SW 1271 (cell line): Measurements from ENCODE around the gene ASAP2.

Experiments used
- DNase-seq, 2 experiments: peaks; one replicate each; lab custom pipeline; 2025; lab: John Stamatoyannopoulos, UW

ASAP2 gene

DNA sequence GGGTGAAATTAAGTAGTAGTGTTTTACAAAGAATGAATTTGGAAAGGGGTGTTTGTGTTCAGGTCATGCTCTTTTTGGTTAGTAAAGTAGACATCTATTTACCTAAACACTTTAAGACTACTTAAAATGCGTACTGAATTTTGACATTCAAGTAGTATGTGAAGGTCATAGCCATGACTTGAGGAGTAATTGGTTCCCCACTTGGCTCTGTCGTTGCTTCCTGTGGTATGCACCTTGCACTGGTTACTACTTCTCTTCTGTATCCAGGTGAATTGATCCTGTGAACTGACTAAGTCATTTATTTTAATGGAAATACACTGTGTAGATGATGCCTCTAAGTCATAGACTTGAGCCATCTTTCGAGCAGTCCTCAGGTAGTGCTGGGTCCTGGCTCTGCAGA lies 118.8 kb downstream of the ASAP2 start:
- no peak for DNase-seq

- no peak for DNase-seq
Observed at GRCh38 chr2:9326975-9327374, 120.4 kb downstream of the ASAP2 start.

DNA sequence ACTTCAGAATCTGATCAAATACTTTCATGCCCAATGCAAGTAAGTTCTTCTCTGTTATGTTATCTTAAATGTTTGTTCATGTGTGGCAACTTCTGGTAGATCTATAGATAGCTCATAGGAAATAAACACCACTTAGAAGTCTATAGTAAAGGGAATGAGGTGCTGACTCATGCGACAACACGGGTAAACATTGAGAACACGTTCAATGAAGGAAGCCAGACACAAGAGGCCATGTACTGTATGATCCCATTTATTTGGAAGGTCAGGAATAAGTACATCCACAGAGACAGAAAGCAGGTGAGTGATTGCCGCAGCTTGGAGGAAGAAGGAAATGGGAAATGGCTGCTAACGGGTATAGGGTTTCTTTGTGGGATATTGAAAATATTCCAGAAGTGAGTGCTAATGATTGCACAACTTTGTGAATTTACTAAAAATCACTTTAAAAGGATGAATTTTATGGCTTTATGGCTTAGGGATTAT lies 121.3 kb downstream of the ASAP2 start:
- no peak for DNase-seq

DNA sequence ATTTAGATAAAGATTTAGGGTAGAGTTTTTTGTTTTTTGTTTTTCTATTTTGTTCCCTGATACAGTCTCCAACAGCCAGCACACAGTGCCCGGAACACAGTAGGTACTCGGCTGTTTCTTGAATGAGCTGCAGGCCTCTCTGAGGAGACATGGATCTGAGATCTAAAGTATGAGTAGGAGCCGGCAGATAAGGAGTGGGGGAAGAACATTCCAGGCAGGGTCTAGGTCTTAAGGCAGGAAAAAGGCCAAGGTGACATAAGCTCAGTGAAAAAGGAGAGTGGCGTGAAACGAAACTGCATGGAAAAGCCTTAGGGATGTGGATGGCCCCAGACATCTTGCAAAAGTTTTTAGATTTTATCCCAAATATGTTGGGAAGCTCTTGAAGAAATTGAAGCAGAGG lies 122.3 kb downstream of the ASAP2 start:
- DNase-seq, result no peak

- DNase-seq, result no peak
Observed at GRCh38 chr2:9329497-9329896, 122.9 kb downstream of the ASAP2 start.

- DNase-seq, result no peak
Observed at GRCh38 chr2:9330612-9331270, 124.1 kb downstream of the ASAP2 start.

GRCh38 chr2:9331704-9332103 lies 125.1 kb downstream of the ASAP2 start:
- DNase-seq, result no peak

GRCh38 chr2:9332136-9332852 lies 125.7 kb downstream of the ASAP2 start:
- DNase-seq, result no peak

GRCh38 chr2:9332853-9333245 lies 126.2 kb downstream of the ASAP2 start:
- no peak for DNase-seq

- peak; percentile 50 to 63 for DNase-seq
Observed at GRCh38 chr2:9333591-9334171, 127.1 kb downstream of the ASAP2 start.

- no peak for DNase-seq
Observed at GRCh38 chr2:9334761-9335160, 128.1 kb downstream of the ASAP2 start.

GRCh38 chr2:9335322-9335832 lies 128.8 kb downstream of the ASAP2 start:
- no peak for DNase-seq

- no peak for DNase-seq
Observed at GRCh38 chr2:9336241-9336575, 129.6 kb downstream of the ASAP2 start.

GRCh38 chr2:9336576-9337314 lies 130.1 kb downstream of the ASAP2 start:
- no peak for DNase-seq

DNA sequence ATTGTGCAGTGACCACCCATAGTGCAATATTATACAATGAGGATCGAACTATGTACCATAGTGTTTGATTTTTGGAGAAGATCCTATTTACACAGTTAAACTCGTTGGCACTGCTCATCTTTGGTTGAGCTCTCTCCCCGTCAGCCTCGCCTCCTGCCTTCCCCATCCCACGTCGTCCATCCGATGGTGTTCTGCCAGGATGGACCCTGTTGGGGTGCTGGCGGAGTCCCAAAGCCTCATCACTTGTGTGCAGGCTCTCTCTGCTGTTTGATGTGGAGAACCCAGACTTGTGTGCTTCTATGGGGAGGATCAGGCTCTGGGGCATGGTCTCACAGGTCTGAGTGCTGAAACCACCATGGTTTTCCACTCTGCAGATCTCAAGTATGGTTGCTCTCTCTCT lies 131.3 kb downstream of the ASAP2 start:
- no peak for DNase-seq

DNA sequence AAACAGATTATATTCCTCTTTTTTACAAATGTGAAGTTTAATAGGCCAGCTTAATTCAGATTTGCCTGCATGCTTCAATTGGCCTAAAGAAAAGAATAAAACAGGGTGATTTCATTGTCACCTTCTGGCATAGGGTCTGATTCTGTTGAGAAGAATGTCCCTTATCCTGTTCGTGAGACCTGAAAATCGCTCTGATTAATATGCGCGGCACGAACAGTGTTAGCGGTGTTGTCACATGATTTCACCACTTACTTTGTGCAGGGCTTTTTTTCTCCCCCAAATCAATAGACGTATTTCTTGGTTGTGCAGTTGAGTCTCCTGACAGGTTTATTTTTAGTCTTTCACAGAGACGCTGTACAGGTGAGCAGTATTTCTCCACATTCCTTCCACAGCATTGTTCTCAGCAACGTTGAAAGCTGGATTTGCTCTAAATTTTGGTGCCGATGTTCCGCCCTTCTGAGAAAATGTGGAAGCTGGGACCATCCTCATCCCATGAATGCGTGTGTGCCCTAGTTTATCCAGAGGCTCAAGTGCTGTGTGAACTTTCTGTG lies 134.8 kb downstream of the ASAP2 start:
- no peak for DNase-seq

DNA sequence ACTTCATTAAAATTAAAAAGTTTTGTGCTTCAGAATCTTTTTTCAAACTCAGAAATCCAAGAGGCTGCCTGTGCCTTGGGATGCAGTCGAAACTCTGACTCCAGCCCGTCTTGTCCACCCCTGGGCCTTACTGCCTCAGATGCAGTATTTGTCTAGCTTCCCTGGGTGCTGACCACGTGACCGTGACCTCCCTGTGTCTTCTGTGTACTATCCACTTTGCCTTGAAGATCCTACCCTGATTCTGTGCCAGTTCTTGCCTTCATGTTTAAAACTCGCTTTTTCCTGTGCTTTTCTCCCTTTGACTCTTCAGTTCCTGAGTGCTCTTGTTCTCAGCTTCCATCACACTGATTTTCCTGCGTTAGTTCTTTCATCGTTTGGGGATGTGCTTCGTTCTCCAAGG lies 136.0 kb downstream of the ASAP2 start:
- no peak for DNase-seq

GRCh38 chr2:9343524-9343923 lies 136.9 kb downstream of the ASAP2 start:
- no peak for DNase-seq

GRCh38 chr2:9344434-9344833 lies 137.8 kb downstream of the ASAP2 start:
- no peak for DNase-seq

GRCh38 chr2:9345343-9345742 lies 138.7 kb downstream of the ASAP2 start:
- no peak for DNase-seq

DNA sequence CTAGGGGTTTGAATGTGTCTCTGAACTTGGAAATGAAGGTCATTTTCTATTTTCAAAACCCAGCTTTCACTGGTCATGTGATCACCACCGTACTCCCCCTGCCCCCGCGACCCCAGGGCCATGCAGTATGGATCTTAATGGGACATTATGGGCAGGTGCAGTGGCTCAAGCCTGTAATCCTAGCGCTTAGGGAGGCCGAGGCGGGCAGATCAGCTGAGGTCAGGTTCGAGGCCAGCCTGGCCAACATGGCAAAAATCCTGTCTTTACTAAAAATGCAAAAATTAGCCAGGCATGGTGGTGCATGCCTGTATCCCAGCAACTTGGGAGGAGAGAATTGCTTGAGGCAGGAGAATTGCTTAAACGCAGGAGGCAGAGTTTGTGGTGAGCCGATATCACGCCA lies 139.4 kb downstream of the ASAP2 start:
- DNase-seq, result no peak

DNA sequence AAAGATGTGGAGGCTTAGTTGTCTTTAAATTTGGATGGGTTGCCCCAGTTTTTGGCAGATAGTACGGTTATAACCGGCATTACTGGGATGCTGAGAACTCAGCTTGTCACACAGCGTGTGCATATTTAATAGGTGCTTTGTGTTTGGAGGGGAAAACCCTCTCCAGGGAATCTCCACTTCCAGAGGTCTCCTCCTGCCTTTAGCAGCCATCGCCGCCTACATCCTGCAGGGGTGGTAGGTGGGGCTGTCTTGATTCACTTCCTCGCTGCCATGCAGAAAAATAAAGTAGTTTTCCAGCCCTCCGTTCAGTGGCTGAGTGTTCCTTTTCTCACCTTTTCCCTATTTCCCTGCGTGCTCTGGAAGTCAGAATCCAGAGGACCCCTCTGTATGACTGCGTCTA lies 140.3 kb downstream of the ASAP2 start:
- no peak for DNase-seq
